Islet precursor cell (in vitro differentiated cells): ENCODE measurements around the gene NKAIN2.

Source experiments
- DNase-seq: peaks from one replicate; pipeline ENCODE4 v3.0.0-alpha.2; 2018

NKAIN2 gene

DNA sequence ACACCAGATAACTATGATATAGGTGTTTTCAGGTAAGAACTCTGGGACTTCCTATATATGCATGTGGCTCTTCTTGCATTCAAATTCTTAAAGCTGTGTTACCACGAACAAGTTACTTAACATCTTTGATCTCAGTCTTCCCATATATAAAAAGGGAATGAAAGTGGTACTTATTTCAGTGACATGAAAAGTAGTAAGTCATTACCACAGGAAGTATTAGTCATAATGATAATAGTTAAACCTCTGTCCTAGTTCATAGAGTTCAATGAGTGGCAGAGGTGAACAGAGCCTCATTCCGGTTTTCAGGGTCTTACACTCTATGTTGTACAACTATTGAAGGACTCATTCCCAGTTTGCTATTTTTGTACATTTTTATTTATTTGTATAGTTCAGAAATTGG lies 237.0 kb downstream of the NKAIN2 start:
- no peak for DNase-seq

DNA sequence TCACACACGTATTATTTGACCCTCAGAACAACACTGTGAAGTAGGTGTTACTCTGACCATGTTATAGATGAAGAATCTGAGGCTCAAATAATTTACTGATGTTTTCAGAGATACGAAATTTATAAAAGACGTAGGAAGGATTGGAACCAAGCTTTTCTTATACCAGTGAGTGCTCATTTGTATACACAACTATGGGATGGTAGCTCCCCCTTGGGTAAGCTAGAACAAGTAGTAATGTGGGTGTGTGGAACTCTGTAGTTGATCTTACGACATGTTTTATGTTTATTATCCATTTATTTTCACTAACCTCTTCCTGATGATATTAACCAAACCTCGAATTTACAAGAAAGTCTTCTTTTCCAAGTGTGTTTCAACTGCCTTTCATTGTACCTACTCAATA lies 248.5 kb downstream of the NKAIN2 start:
- no peak for DNase-seq

DNA sequence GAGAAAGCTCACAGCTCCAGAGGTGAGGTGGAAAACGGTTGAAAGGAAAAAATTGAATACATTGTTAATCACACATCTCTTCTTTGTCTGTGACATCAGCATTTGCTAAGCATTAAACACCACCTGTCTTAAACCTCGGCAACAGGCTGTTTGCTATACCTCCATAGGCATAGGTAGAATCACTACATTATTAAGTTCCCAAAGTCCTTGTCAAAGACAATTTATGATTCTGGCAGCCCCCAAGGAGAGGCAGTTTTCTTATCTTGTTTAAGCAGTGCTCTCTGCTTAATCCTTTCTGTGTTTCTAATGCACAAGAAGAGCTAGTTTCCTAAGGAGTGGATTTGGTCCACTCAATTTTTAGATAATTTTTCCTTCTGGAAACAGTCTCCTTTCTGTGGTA lies 249.7 kb downstream of the NKAIN2 start:
- no peak for DNase-seq

DNA sequence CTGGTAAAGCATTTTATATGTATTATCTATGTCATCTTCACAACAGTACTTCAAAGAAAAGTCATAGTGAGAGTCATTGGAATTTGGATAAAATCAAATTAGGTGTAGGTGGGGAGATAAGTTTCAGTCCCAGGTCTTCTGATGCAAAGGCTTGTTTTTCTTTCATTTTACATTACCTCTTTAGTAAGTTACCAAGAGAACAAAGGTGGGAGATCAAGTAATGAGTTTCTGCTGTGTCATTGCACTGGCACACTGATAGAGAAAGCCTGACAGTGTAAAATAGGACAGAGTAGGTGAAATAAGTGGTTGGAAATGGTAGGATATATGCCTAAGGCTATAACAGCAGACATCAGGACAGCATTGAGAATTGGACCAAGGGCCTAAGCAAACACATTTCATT lies 250.4 kb downstream of the NKAIN2 start:
- DNase-seq = no peak

DNA sequence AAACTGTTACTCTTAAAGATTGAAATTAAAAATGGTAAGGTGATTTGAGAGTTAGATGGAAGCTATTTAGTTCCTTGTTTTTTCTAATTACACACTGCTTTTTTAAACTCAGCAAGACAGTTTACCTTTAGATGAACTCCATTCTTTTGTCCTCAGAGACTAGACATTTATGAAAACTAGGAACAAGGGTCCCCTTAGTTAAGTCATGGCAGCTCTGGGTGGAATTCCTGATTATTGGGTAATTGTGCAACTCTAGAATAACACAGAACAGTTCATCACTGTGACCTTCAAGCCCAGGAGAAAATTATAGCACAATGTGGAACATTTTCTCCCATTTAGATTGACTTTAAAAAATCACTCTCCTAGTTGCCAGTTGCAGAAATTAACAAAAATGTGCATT lies 251.7 kb downstream of the NKAIN2 start:
- DNase-seq = no peak

DNA sequence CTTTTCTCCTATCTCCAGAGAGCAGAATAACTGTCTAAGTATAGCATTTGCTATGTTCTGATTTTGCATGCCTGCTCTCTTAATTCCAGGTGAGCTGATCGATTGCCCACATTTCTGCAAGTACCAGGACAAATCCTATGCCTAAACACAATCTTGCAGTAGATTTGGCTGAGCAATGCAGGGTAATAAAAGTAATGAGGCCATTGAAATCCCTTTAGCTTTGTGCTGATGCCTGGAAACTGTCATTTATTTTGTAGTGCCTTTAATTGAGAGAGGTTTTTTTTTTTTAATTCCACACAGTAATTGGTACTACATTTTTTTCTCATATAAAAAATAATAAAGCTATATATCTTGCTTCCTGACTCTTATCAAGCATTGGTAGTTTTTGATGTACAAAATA lies 252.3 kb downstream of the NKAIN2 start:
- DNase-seq = no peak

DNA sequence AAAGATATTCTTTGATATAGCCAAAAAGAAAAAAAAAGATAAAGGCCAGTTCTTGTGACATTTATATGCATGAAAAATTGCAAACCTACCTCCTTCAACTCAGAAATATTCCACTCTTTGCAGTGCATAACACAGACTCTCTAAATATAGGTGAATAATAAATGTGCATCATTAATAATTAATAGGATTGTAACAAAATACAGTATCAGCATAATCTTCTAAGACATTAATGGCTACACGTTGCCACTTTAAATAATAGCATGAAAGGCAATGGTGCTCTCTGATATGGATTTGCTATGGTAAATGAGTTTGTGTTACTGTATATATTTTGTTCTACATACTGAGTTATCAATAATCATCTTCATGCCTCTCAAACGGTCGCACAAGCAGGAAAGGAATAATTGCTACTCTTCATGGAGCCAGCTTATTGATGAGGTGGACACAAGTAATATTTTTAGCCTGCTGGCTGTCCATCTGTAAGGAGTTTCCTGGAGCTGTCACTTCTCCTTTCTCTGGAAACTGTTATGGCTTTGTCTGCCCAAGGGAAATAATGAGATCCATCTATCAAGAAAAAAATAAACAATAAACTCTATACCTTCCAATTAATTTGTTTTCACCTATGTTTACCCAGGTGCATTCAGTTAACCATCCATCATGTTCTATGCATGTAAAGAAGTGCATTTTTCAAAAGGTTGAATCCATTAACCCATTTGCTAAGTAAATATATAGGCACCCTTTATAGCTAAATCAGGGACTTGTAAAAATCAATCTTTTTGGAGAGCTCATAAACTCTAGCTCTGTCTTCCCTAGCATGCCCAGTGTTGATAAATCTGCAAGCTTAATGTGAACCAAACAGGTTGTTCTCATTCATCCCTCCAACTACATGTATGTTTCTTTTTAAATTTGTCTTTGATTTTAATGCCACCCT lies 253.0 kb downstream of the NKAIN2 start:
- no peak for DNase-seq

DNA sequence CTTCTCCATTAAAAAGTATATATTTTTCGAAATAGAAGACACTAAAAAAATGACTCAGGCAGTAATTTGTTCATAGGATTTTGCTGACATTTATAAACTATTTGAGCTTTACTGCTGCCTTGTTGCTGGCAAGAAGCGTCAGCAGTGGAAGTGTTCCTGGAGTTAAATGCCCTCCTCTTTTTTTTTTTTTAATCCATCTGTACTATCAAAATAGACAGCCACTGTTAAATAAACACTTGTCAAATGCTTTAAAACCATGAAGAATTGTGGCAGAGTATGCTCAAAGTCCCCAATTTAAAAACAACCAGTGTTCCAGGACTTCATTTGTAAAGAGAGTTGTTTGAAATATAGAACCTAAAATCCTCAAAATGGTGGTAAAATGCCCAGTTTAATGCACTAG lies 253.8 kb downstream of the NKAIN2 start:
- DNase-seq = no peak

DNA sequence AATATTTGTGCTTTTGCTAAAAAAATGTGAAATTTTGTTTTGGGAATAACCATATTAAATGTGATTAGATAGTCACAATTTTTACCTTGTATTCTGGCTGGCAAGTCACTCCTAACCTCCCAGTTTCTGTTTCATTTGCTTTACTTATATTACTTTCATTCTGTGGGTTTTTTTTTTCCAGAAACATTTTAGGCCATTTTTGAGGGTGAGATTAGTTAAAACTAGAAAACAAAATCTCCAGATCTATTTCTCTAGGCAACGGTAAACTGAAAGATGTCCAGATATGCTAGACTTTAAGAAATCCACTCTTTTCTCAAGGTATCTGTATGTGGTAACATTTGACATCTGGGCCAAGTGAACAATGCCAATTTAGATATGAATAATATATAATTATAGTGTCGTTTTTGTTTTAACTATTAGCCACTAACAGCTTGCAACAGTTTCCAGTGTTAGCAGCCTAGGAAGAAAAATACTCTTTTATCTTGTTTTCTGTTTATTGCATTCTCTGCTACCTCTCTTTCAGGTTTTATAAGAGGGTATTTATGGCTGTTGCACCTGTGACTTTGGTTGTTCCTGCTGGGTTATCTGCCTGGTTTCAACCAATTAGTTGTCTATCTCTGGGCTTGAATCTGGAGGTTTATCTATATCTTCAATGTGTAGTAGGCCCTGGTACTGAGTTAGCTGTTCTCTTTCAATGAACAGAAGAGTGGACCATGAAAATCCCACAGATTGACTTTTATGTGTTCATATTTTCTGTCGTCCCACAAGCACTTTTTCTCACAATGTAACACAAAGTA lies 260.9 kb downstream of the NKAIN2 start:
- DNase-seq = no peak

DNA sequence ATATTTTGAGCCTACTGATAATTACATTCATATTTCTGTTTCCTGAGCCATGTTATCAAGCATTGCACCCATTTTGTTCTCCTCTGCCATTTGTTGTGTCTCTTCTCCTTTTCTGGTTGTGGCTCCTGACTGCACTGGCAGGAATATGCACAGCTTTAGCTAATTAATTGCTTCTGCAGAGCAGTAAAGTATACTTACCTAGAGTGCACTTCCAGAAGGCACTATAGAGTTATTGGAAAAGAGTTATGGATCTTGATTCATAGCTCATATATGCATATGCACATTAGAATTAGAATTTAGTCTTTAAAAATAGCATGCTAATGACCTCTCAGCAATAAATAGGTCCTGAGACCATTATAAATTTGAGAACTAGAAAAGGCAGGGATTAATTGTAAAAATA lies 262.6 kb downstream of the NKAIN2 start:
- no peak for DNase-seq

DNA sequence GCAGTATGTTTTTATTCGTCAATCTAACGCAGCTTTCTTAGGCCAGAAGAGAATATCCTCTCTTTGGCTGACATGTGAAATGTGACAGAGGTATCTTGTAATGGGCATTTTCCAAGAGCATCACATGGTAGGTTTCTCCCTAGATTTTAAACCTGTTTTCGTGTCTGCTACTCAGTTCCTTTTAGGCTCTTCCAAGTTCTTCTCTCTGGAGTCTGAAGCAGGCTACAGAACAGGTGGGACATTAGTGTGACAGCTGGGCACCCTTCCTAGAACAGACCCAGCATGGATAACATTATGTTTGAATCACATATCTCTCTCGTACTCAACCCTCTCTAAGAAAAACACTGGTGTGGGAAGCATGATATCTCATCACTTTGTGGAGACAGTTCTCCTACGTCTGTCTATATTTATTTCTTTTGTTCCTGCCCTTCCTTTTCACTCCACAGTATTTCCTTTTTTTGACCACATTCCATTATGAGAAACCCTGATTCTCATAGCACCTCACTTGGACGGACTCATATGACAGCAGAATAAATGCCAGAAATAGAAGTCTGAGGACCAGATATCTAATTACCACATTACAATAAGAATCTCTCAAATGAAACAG lies 263.4 kb downstream of the NKAIN2 start:
- DNase-seq = no peak

DNA sequence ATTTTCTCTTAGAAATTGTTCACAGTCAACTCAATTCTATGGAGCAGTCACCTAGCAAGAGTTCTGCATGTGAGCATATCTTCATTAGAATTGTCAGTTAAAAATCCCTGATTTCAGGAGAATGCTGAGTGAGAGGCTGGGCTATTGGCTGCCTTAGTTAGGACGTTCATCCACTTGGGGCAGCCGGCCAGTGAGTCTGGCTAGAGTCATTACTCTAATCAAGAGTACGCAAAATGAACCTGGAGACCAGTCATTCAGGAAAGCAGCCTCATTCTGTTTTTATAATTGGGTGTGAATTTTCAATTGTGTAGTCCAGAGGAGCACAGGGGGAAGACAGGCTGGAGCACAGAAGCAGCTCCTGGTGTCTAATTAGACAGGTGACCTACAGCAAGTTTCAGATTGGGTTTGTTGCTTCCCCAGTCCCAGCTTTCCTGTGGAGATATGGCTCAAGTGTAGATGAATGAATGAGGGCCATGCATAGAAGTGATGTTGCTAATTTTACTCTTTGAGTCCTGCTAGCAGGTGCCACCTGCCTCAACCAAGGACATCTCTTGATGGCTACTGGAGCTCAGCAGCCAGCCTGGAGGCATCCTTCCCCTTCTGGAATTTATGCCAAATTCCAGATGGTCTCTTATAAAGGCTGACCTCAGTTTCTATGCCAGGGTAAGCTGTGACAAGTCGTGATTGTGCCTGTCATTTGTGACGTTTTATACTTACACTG lies 265.7 kb downstream of the NKAIN2 start:
- DNase-seq = no peak

DNA sequence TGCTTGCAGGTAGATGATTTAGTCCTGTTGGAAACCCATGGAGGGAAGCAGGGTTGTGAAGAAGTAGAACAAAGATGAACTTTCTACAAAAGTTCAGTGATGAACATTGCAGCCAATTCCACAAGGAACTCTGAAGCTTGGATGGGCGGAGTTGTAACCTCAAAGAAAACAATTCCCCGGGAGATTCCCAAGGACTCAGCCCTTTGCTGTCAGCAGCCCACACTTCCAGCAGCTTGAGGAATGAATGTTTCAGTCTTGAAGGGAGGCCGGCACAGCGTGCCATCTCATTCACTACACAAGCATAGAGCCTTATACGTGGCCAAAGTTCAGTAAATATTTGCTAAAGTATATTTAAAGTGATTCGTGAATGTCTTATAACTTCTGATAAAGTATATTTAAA lies 269.4 kb downstream of the NKAIN2 start:
- DNase-seq = no peak

DNA sequence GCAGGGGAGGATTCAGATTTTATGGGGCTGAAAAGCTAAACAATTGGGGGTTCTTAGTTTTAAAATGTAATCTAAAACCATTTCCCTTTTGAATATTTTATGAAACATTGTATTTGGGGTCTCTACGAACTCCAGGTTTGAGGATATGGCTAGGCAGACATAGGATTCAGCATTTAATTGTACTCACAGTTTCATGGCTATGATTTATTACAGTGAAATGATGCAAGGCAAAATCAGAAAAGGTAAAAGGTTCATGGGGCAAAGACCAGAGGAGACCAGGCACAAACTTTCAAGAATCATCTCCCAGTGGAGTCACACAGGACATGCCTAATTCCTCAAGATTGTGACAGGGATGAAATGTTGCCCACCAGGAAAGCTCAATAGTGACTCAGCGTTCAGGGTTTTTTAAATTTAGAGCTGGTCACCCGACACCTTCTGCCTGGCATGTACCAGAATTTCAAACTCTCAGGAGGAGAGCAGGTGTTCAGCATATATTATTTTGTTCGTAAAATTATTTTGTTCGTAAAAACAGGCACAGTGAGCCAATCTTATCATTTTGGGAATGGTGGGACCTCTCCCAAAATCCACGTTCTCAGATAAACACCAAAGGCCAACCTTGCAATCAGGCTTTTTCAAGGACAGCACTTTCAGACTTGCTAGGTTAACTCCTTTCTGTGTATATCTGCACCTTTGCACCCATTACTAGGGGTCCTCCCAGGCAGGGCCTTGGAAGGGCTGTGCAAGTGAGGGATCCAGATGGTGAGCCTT lies 270.3 kb downstream of the NKAIN2 start:
- no peak for DNase-seq

DNA sequence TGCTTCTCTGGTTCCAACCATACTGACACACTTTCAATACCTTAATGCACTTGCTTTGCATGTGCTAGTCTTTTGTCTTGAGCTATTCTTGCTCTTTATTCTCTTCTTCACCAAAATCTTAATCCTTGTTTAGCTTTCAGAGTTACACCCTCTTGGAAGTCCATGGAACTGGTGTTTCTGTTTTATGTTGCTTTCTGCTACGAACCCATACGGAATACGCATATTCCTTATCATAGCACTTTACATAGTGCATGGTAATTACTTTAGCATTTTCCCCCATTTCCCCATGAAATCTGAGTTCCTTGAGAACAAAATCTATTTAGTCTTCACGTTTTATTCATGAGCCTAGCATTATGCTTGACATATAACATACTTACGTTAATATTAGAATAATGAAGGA lies 270.9 kb downstream of the NKAIN2 start:
- DNase-seq = no peak

DNA sequence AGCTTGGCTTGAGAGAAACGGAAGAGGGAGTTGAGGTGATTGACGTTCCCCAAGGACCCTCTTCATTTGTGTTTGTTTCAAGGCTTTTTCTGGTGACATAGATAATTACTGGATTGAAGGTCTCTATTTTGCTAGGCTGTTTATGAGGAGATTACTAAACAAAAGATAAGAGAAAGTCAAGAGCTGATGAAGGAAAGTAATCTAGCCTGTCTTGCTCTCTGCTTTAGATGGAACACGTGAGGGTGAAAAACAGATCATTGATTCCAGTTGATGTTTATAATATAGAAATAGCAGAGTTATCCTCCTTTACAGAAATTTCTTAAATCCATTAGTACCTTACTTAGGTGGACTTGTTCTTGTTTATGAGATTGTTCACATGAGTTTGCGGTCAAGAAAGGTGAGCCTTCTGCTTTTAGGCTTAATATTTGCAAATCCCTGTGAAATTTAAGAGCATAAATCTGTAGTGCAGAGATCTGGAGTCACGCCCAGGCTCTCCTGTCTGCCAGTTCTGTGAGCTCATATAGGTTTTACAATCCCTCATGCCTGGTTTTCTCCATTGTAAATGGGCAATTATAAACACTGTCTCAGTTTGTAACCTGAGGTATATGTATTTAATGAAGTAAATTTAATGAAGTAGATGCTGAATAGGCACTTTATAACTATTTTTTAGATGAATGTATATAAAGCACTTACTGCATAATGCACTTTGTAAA lies 272.8 kb downstream of the NKAIN2 start:
- no peak for DNase-seq

DNA sequence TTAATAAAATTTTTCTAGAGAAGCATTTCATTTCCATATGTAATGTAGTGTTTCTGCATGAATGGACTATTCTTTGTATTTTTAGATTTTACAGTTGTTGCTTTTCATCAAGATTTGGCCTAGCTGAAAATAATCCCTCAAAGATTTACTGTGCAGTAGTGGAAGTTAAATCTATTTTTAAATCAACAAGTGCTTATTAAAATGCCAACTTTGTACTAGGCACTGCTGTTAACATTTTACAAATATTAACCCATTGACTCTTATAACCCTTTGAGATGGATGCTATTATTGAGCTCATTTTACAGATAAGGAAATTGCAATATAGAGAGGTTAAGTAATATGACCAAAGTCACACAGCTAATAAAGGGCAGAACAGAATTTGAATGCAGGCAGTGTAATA lies 274.5 kb downstream of the NKAIN2 start:
- no peak for DNase-seq

DNA sequence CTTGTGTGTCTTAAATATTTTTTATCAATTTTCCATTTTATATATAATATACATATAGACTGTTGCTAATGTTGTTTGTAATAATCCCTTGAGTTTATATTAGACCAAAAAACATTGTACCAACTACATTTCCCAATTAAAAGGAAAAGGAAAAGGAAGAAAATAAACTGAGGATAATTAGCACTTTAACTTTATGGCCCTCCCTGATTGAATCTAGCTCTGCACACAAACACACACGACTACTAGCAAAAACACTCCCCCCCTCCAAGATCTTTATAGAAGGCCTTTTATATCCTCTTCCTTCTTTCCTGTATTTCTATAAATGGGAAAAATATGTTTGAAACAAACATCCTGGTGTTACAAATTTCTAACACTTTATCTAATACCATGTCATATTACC lies 276.8 kb downstream of the NKAIN2 start:
- no peak for DNase-seq

DNA sequence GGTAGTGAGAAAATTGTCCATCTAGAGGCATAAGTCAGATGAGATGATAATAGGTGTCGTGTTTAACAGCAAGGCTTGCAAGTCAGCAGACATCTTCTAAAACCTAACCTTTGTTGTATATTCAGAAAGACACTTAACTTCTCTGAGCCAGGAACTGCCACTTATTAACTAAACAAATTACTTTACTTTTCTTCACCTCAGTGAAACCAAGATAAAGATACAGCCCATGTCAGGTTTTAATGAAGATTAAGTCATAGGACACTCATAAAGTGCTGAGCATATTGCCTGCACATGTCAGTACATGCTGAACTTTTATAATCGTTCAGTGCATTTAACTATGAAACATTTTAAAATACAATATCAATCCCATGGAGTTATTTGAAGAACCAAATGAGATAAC lies 286.8 kb downstream of the NKAIN2 start:
- no peak for DNase-seq

DNA sequence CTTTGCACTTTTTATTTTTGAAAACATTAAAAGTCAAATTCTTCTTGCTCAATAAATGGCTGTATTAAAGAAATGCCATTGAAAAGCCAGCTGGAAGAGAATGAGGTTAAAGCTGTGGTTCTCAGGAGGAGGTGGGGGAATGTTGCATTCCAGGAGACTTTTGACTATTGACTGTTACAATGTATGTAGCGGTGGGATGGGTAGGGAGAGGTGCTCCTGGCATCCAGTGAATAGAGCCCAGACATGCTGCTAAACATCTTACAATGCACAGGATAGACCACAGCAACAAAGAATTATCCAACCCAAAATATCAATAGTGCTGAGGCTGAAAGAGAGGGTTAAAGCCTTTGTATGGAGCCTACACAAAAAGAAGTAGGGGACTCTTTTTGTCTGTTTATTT lies 295.9 kb downstream of the NKAIN2 start:
- no peak for DNase-seq

DNA sequence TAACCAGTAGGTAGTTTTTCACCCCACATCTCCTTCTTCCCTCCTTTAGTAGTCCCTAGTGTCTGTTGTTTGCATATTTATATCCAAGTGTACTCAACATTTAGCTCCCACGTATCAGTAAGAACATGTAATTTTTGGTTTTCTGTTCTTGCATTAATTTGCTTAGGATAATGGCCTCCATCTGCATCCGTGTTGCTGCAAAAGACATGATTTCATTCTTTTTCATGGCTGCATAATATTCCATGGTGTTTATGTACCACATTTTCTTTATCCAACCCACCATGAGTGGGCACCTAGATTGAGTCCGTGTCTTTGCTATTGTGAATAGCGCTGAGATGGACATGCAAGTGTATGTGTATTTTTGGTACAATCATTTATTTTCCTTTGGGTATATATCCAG lies 306.8 kb downstream of the NKAIN2 start:
- no peak for DNase-seq

DNA sequence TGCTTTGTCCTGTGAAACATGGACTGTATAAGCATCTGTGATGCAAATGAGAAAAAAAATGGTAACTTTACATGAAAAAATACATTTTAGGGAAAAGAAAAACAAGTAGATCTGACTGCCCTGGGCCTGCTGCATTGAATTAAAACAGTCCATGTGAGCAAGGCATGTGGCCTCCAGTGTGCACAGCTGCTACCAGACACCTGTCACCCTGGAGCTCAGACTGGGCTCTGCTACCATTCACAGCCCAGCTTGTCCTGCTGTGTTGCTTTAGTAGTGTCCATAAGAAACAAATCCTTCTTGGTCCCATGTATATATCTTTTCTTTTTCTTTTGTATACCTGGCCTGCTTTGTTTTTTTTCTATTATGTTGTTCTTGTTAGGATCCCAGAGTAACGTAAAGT lies 315.9 kb downstream of the NKAIN2 start:
- peak; percentile 49 for DNase-seq
